HG03469 (cell line): ENCODE data around the gene DND1.
A peak's percentile ranks its signal among the peaks of the same experiment; 100 is the strongest.
"Not testable (repeated sequence)": the region's sequence is repeated elsewhere in the genome, so short reads cannot be mapped to it uniquely, and the experiment has no call there.

Source experiments
- ATAC-seq: cut with Tn5 transposase; IDR thresholded peaks from one replicate; pipeline ENCODE4 v1.9.1; 2021; ENCODE audit warnings: mild to moderate bottlenecking, moderate library complexity, moderate number of reproducible peaks; ENCODE audit not compliant: unreplicated experiment

The DND1 gene

DNA sequence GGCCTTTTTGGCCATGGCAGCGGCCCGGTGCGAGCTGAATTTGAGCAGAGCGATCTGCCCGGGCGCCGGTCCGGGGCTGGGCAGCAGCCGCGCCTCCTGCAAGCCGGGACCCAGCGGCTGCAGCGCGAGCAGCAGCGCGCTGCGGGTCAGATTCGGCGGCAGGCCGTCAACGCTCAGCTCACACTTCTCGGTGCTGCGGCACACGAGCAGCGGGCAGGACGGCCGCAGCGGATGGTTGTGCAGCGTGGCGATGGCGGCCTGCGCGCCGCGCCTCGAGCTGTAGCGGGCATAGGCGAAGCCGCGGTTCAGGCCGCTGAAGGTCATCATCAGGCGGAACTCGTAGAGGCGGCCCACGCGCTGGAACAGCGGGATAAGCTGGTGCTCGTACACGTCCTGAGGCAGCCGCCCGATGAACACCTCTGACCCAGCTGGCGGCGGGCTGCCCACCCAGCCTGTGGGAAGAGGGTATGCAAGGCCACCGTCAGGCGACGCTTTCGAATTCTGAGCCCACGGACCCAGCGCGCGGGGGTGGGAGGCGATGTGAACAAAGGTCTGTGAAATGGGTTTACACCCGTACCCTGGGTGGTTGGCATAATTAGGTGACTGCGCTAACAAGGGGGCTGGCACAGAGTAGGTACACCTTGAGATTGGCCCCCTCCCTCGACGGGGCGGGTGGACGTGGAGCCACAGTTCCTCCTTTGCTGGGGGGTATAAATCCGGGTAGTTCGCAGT is 755 bp downstream of the DND1 start:
- ATAC-seq, result no peak

DNA sequence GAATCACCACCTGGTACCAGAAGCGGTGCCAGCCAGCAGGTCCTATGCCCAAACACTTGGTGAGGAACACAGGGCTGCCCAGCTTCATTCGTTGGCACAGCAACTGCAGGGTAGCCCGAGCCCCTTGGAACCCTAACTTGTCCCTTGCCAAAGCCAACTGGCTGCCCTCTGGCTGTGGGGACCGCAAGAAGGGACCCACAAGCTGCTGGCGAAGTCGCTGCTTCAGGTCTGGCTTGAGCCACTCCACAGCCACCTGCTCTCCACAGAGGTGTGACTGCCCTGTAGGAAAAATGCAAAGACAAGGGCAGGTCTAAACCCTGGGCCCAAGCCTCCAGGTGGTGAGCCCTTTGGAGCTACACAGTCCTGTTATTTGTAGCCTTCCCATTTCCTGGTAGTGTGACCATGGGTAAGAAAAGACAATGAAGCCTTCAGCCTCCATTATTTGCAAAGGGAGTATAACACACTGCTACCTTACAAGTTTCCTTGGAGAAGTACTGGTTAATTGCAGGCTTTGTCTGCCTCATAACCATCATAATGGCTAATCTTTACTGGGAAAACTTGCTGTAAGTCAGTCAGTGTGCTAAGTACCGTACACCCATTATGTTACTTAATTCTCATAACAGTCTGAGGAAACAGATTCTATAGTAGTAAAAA is 1.8 kb downstream of the DND1 start:
- ATAC-seq, result no peak

DNA sequence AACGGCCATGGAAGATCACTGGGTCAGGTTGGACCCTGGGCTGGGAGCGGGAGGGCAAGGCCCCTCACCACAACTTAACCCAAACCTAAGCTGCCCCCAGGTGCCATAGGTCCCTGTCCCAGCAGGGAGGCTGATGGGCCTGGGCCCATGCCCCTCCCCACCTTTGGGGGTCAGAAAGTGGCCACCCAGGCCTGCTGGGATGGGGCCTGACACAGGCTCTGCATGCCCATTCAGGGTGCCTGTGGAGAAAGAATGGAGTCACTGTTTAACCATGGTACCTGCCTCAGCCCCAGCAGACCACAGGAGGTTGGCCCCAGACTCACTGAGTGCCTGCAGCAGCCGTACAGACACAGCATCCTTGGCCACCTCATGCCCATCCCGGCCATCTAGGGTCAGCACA is 2.3 kb downstream of the DND1 start:
- not testable (repeated sequence) for ATAC-seq

DNA sequence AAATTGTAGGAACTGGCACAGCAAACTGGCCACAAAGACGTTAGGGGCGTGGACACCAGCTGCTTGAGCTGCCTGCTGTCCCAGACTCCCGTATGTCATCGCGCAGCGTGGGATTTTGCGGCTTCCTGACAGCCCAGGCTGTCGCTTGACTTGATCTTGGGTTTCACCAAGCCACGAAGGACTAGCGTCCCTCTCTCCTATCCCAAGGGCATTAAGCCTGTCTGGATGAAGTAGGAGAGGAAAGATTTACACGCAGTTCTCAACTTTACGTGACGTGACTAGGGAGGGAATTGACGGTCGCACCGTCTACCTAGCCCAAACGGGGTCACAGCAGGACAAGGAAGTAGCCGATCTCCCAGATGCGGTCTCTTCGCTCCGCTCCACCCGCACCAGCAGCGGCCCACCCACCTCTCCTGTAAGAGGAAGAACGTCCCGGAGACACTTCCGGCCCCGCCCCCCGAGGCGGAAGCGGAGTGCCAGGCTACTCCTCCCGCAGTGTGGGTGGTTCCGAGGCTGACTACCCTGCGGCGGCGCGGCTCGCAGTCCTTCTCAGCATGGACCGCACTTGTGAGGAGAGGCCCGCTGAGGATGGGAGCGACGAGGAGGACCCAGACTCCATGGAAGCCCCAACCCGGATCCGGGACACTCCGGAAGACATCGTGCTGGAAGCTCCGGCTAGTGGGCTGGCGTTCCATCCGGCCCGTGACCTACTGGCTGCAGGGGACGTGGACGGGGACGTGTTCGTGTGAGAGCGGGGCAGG is 8.8 kb downstream of the DND1 start, which contains the start of gene WDR55:
WDR55 (plus strand) TSS at position 546 of the 761 bp plus-strand sequence; CDS start at position 555, 9 bp downstream.
- peak; percentile 97 for ATAC-seq

DNA sequence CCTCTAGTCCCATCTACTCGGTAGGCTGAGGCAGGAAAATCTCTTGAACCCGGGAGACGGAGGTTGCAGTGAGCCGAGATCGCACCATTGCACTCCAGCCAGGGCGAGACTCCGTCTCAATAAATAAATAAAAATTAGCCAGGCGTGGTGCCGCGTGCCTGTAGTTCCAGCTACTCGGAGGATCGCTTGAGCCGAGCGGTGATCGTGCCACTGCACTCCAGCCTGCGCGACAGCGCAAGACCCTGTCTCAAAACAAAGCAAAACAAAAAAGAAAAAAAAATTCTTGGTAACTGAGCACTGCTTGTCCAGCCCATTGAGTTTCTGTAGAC is 9.4 kb downstream of the DND1 start:
- no peak for ATAC-seq

DNA sequence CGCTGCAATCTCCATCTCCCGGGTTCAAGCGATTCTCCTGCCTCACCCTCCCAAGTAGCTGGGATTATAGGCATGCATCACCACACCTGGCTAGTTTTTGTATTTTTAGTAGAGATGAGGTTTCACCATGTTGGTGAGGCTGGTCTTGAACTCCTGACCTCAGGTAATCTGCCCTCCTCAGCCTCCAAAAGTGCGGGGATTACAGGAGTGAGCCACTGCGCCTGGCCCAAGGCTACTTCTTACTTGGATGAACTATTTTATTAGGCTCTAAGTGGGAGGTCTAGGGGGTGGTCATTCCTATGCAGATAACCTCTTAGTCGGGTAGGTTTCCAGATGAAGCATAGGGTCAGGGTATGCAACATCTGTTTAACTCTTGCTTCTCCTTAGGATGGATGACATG is 13.0 kb downstream of the DND1 start:
- ATAC-seq, result not testable (repeated sequence)

DNA sequence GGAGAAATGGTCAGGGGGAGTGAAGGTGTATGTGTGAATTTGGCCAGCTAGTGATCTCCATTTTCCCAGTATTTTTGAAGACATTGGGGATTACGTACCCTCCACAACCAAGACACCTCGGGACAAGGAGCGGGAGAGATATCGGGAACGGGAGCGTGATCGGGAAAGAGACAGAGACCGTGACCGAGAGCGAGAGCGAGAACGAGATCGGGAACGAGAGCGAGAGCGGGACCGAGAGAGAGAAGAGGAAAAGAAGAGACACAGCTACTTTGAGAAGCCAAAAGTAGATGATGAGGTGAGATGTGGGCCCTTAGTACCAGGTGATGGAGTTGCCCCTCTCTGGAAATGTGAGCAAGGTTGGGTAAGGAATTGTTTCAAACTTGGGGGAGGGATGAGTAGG is 14.5 kb downstream of the DND1 start:
- ATAC-seq, result no peak

DNA sequence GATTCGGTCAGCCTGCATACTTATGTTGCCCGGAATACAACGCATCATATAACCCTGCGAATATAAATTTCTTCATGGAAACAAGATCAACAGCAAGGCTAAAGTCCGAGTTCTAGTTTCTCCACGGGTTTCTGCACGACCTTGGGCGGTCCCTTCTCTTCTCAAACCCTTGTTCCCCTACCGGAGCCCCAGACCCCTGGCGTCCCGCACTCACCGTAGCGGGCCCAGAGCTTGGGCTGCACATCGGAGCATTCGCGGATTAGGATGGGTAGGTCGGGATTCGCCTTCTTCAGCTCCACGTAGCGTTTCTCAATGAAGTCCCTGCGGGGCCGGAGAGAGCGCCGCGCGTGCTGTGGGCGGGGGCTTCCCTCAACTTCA is 26.3 kb downstream of the DND1 start:
- peak; percentile 9 for ATAC-seq

DNA sequence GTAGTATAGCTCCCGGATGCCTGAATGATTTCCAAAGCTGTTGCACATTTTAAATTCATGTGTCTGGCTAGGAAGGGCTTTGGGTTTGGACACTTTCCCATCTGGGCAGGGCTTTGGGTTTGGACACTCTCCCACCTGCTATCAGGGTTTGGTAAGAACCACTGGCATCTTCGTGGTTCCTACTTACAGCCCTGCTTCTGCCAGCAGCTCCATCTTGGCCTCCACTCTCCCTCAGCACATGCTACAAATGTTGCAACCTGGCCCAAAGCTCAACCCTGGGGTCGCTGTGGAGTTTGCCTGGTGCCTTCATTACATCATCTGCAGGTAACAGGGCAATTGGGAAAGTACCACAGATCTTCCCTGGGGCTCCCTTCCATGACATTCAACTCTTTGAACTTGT is 30.7 kb downstream of the DND1 start:
- no peak for ATAC-seq

DNA sequence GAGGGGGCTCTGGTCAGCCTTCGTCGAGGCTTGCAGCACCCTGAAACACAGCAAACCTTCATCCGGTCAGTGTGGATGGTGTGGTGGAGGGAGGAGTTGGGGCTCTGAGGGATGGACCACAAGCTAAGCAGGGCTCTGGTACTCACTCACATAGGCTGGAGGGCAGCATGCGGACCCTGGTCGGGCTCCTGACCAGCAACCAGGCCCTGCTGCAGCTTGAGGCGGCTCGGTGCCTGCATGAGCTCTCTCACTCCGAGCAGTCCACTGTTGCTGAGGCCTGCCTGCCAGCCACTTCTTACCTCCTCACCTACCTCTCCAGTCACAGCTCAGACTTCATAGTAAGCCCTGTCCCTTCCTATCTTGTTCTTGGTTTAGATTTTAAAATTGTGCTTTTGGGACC is 31.7 kb downstream of the DND1 start:
- ATAC-seq, result no peak

DNA sequence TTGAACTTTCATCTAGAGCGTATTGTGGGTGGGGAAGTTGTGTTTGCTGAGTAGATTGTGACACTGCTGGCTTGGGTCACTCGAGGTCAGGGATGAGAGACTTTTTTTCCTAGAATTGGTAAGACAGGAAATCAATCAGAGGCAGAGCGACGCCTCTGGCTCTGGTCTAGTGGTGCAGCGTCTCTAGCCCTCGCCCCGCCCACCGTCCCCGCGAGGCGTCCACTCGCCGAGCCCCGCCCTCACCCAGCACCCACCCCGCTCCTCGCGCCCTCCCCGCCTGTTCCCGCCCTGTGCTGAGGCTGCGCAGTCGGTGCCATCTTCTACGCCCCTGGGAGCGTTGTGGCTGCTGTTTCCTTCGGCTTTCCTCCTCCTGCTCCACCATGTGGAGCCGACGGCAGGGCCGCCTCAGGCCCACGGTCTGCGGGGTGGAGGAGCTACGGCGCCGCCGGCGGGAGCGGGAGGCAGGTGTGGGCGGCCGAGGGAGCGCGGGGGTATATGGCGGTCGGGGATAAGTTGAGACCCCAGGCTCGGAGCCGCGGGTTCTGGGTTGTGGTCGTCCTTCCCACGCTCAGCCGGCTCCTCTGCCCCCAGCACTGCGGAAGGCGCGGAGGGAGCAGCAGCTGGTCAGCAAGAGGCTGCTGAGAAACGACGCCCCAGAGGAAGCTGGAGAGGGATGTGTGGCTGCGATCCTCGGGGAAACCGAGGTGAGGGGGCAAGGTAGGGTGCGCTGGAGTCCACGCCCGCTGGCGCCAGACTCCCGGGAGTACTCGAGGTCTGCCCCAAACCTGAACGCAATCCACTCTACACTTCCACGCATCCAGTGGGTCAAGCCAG is 34.0 kb downstream of the DND1 start, which contains the start of gene TMCO6:
TMCO6 (plus strand) TSS at position 304 of the 834 bp plus-strand sequence; CDS start at position 381, 77 bp downstream.
- peak; percentile 82 for ATAC-seq

DNA sequence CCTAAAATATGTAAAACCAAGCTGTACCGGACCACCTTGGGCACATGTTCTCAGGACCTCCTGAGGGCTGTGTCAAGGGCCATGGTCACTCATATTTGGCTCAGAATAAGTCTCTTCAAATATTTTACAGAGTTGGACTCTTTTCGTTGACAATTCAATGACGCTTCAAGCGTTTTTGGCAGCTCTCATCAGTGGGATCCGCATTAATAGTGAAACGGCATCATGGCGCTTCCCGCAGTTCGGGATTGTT is 34.6 kb downstream of the DND1 start:
- not testable (repeated sequence) for ATAC-seq

DNA sequence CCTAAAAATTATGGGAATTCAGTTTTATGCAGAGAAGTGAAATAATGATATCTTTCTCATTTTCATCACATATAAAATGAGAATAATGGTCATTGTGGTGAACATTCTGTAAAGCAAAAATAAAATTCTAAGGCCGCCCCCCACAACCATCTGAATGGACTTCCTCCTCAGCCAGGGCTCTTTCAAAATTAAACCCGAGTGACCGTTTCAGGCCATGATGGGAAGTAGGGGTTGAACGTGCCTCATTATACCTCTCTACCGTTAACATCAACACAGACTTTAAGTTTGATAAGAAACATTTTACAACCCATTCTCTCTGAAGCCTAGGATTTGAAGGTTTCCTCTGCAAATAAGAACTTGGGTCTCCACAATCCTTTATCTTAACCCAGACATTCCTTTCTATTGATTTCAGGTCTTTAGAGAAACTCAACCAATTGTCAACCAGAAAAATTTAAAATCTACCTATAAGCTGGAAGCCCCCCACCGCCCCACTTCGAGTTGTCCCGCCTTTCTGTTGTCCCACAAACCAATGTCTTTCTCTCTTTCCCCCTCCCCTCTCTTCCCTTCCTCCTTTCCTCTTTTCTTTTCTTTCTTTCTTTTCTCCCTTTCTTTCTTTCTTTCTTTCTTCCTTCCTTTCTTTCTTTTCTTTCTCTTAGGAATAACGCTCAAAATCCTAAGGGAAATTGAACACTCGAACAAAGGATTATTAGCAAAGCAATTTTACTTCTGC is 35.8 kb downstream of the DND1 start:
- no peak for ATAC-seq

DNA sequence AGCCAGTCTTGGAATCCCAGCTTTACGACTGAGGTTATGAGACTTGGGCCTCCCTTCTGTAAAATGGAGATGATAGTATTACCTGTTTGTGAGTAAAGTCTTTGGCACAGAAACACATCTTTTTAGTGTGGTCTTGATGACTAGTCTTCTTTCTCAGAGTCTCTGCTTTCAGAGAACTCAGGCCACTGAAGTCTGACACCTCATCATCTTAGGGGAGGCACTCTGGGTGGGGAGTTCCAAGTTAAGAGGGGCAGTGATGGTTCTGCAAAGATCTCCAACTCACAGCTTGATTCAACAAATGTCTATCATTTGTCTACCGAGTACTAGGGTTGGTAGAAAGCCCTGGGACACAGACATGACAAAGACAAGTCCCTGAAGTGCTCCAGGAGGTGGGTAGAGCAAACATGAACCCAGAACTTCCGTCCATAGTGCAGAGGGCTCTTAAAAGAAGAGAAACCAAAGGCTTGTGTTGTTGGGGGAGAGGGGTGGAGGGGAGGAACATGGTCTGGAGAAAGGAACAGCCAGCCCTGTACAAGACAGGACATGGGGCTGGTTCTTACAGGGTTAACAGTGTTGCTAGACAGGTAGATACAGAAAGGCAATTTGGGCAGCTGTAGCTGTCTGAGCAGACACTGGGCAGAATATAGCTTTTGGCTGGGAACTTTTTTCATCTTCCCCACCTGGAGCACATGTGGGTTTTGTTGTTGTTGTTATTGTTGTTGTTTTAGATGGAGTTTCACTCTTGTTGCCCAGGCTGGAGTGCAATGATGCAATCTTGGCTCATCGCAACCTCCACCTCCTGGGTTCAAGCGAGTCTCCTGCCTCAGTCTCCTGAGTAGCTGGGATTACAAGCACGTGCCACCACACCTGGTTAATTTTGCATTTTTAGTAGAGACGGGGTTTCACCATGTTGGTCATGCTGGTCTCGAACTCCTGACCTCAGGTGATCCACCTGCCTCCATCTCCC is 37.8 kb downstream of the DND1 start:
- no peak for ATAC-seq

DNA sequence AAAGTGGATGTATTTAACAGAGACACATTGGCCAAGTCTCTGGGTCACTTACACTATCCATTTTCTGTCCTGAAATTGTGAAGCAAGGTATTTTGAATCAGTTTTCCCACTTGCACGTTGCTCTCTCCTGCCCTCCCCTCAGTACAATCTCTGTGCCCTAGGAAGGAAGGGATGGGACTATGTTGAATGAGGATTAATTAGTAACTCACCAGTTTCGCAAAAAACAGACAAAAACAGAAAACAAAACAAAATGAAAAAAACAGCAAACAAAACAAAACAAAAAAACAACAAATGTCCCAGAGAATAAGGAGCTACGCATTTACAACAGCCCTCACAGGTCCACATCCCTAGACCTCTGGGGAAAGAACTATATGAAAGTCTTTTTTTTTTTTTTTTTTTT is 39.3 kb downstream of the DND1 start:
- ATAC-seq, result no peak

DNA sequence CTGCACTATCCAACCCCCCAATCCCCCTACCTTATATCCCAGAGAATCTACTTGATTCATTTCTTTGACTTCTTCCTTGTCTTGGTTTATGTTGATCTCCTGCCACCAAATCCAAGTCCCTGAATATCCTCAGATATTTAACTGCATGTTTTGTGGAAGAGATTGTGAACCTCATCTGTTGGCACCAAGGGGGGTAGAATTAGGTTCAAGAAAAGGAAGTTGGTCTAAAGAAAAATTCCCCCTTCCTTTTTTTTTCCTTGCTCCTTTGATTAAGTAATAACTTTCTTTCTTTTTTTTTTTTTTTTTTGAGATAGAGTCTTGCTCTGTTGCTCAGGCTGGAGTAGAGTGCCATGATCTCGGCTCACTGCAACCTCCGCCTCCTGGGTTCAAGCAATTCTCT is 39.9 kb downstream of the DND1 start:
- ATAC-seq, result no peak

DNA sequence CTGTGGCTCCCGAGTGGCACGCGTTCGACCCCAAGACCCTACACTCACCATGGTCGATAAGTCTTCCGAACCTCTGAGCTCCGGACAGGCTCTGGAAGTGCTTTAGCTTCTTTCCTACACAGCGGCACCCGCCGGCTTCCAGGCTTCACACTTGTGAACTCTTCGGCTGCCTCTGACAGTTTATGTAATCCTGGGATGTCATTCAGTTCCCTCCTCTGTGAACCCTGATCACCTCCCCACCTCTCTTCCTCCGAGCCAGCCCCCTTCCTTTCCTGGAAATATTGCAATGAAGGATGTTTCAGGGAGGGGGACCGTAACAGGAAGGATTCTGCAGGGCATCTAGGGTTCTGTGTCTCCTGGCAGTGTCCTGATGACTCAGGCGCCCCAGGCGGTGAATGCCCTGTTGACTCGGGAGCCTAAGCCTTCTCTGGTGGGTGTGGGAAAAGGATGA is 40.3 kb downstream of the DND1 start, which contains the start of gene CD14:
CD14 (minus strand) TSS at position 155 of the 451 bp plus-strand sequence; CDS start at position 51, 104 bp downstream.
- no peak for ATAC-seq

DNA sequence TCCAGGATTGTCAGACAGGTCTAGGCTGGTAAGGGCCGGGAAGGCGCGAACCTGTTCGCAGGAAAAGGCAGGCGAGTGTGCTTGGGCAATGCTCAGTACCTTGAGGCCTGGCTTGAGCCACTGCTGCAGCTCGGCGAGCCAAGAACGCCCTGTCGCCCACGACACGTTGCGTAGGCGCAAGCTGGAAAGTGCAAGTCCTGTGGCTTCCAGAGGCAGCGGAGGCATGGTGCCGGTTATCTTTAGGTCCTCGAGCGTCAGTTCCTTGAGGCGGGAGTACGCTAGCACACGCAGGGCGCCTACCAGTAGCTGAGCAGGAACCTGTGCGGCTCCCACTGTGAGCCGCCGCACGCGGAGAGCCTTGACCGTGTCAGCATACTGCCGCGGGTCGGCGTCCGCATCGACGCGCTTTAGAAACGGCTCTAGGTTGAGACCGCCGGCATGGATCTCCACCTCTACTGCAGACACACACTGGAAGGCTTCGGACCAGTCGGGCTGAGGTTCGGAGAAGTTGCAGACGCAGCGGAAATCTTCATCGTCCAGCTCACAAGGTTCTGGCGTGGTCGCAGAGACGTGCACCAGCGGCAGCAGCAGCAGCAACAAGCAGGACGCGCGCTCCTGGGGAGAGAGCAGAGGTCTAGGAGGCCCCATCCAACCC is 40.9 kb downstream of the DND1 start:
- ATAC-seq, result peak; percentile 32
